Nephron (organoid): ENCODE results near the gene PYGL.

Experiments
- H3K27ac Mint-ChIP-seq, 3 experiments: 2 replicates each; pipeline ENCODE4 v1.8.0; 2020; ENCODE audit warnings: mixed read lengths in 3 of 3, mild to moderate bottlenecking in 2 of 3, moderate library complexity in 1 of 3
- H3K27me3 Mint-ChIP-seq: 2 replicates; pipeline ENCODE4 v1.8.0; 2021; ENCODE audit warnings: low read depth, mild to moderate bottlenecking, moderate library complexity, mixed read lengths
- H3K36me3 Mint-ChIP-seq: 2 replicates; pipeline ENCODE4 v1.8.0; 2020; ENCODE audit warnings: low read depth, mixed read lengths
- H3K4me1 Mint-ChIP-seq: 2 replicates; pipeline ENCODE4 v1.8.0; 2020; ENCODE audit warnings: mixed read lengths
- H3K4me3 Mint-ChIP-seq, 3 experiments: 2 replicates each; pipeline ENCODE4 v1.8.0; 2020; ENCODE audit warnings: mild to moderate bottlenecking in 3 of 3, mixed read lengths in 3 of 3, moderate library complexity in 2 of 3
- H3K9me3 Mint-ChIP-seq: 2 replicates; pipeline ENCODE4 v1.8.0; 2020; ENCODE audit warnings: mixed read lengths
- TF ChIP-seq, protein P1 (sequence below), 3 experiments: fragments of 200-600 bp; sonication (generic); IDR thresholded peaks; one replicate each; pipeline ENCODE4 v1.5.0; 2021; ENCODE audit warnings: antibody characterized with exemption in 3 of 3; ENCODE audit not compliant: unreplicated experiment in 3 of 3

The PYGL gene

DNA sequence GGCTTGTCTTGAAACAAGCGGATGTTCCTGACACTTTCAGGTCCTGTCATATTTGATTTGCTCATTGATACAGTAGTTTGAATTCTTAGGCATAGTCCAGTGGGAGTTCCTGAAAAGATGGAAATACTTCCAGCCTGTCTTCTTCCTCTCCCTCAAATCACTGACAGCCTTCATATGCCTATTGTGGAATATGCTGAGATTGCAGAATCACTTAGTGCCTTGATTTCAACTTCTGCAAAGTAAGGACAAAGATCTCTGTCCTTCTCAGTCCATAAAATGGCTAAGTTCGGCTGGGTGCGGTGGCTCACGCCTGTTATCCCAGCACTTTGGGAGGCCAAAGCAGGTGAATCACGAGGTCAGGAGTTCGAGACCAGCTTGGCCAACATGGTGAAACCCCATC lies 6.7 kb upstream of the PYGL start:
- TF ChIP-seq, protein P1, sequence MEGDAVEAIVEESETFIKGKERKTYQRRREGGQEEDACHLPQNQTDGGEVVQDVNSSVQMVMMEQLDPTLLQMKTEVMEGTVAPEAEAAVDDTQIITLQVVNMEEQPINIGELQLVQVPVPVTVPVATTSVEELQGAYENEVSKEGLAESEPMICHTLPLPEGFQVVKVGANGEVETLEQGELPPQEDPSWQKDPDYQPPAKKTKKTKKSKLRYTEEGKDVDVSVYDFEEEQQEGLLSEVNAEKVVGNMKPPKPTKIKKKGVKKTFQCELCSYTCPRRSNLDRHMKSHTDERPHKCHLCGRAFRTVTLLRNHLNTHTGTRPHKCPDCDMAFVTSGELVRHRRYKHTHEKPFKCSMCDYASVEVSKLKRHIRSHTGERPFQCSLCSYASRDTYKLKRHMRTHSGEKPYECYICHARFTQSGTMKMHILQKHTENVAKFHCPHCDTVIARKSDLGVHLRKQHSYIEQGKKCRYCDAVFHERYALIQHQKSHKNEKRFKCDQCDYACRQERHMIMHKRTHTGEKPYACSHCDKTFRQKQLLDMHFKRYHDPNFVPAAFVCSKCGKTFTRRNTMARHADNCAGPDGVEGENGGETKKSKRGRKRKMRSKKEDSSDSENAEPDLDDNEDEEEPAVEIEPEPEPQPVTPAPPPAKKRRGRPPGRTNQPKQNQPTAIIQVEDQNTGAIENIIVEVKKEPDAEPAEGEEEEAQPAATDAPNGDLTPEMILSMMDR (IDR thresholded peaks at IDR 0.05; ENCODE audit: unreplicated experiment in 3 of 3): no peak
- Mint-ChIP-seq H3K27ac (no peak overlapping the region), H3K36me3 (no peaks in the 10 kb centered on the region), H3K9me3 (peaks cover 3% of the 10 kb centered on the region), H3K4me1 (peaks cover 9% of the 10 kb centered on the region), H3K4me3 (no peak overlapping the region), H3K27me3 (no peaks in the 10 kb centered on the region)

DNA sequence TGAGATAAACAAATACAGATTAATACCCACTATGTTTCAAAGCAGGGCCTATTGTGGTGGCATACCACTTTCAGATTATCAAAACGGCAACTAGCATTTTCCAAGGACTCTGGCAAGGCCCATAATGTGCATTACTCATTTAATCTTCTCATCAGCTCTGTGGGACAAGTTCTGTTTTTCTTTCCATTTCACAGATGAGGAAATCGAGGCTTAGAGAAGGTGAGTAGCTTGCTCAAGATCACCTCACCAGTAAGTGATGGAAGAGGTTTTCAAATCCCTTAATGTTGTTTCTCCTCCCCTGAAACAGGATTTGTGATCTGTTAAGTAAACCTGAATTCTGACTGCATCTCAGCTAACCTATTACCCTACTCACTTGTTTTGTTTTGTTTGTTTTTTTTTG lies 3.9 kb upstream of the PYGL start:
- H3K27ac Mint-ChIP-seq: peak overlapping the region in 1 of 3 experiments; percentile 28
- no peak overlapping the region for H3K4me3 Mint-ChIP-seq
- TF ChIP-seq, protein P1 (IDR thresholded peaks at IDR 0.05; ENCODE audit: unreplicated experiment in 3 of 3): no peak
- peaks cover under 1% of the 10 kb centered on the region for H3K36me3 Mint-ChIP-seq
- H3K9me3 Mint-ChIP-seq: peaks cover 3% of the 10 kb centered on the region
- H3K27me3 Mint-ChIP-seq: peaks cover 7% of the 10 kb centered on the region
- peaks cover 13% of the 10 kb centered on the region for H3K4me1 Mint-ChIP-seq

DNA sequence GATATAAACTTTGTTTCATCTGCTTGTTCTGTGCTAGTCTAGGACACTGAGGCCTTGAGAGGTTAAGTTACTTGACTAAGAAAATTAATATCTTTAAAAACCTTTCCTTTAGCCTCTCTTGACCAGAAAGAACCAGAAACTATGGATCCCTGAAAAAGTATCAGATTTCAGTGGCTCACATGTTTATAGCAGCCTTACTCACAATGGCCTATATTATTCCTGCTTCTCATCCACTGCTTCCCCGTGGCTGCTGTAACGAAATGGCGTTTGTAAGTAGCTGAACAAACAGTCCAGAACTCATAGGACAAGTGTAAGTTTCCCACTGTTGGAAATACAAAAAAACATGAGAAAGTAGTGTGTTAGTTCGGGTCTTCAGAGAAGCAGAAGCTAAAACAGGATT lies 3.2 kb upstream of the PYGL start:
- Mint-ChIP-seq H3K36me3 (peaks cover 3% of the 10 kb centered on the region), H3K4me3 (no peak overlapping the region), H3K9me3 (peaks cover 3% of the 10 kb centered on the region), H3K27me3 (peaks cover 7% of the 10 kb centered on the region), H3K27ac (peak overlapping the region; percentile 28 to 89 (median 77)), H3K4me1 (peaks cover 16% of the 10 kb centered on the region)
- TF ChIP-seq, protein P1 (IDR thresholded peaks at IDR 0.05; ENCODE audit: unreplicated experiment in 3 of 3): no peak

DNA sequence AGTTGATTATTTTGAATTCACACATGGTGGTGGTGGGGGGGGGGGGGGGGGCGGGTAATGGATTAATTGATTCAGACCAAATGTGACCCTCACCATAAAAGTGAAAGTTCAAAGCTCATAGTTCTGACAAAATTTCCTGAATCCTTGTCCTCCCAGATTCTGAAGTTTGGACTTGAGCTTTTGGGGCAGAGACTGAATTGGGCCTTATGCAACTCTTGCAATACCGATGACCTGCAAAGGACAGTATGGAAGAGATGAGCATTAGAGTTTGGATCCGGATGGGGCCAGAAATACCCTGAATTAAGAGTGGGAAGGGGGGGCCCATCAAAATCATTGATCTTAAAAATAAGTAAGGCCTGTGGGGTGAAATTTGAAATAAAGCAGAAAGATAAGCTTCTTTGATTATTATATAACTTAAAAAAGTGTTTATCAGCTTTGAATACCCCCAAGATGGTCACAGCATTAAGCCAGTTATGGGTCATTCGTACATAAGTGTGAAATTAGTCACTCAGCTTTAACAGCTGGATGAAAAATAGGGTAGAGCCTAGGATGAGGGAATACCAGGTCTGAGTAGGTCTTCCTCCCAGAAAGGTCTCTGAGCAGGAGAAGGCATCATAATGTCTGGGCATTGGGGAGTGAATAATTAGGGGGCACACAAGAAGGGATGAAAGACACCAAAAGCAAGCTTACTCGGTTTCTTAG lies 2.1 kb upstream of the PYGL start:
- peaks cover 16% of the 10 kb centered on the region for H3K4me1 Mint-ChIP-seq
- TF ChIP-seq, protein P1 (IDR thresholded peaks at IDR 0.05; ENCODE audit: unreplicated experiment in 3 of 3): no peak

DNA sequence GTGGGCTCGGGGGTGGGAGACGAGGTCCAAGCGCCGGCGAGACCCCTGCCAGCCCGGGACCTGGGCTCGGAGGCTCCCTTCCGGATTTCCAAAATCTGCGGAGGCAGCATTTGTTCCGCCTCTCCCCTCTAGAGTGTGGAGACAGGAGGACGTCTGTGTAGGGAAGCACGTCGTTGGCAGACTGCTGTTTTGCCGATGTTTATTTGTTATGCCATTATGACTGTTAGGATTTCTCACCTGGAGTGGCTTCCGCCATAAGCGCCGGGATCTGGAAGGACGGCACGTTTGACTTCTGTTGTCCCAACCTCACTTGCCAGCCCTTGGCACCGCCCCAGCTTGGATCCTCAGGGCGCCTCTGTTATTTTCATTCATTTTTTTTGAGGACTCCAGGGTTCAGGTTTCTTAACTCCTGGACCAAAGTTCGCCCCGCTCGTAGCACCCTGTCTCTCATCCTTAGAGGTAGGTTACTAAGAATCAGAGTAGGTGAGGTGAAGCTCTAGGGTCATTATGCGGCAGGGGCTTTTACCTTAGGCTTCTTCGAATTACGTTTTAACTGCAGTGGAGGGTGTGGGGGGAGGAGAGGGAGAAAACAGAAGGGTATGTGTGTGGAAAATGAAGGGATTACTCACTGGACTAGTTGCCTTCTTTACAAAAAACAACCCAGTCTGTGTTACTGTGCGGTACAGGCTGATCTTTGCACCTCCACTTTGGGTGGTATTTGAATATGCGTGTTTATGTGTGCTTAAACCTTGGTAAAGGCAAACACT lies 547 bp upstream of the PYGL start:
- Mint-ChIP-seq H3K27me3 (peaks cover 7% of the 10 kb centered on the region), H3K9me3 (peaks cover 3% of the 10 kb centered on the region), H3K4me3 (peak overlapping the region; percentile 90 to 93 (median 90)), H3K27ac (peak overlapping the region in 2 of 3 experiments; percentile 50 to 68), H3K4me1 (peaks cover 16% of the 10 kb centered on the region), H3K36me3 (peaks cover 3% of the 10 kb centered on the region)
- TF ChIP-seq, protein P1 (IDR thresholded peaks at IDR 0.05; ENCODE audit: unreplicated experiment in 3 of 3): no peak

More for the DNA sequence above, 2.1 kb upstream of the PYGL start:
- peaks cover 3% of the 10 kb centered on the region for H3K36me3 Mint-ChIP-seq
- H3K27me3 Mint-ChIP-seq: peaks cover 7% of the 10 kb centered on the region
- H3K27ac Mint-ChIP-seq: peak overlapping the region in 2 of 3 experiments; percentile 44 to 73
- H3K4me3 Mint-ChIP-seq: peak overlapping the region; percentile 21 to 45 (median 30)
- H3K9me3 Mint-ChIP-seq: peaks cover 3% of the 10 kb centered on the region
